ENCODE results near the gene COL6A3. TPM values are rescaled to one million over a fixed set of nuclear protein-coding genes. Genes with fewer than 3 reads are reported as not detected.

The COL6A3 gene
- total and polyA plus RNA-seq, 2 donors (not counting 1 experiment from before 2014, with no cell fraction given) = 0.01 to 0.10 TPM

GRCh38 chr2:237316339-237316738 is 97.6 kb downstream of the COL6A3 start:
- Histone ChIP-seq H2AFZ (ENCODE audit: insufficient read depth, low read depth, low read length, poor library complexity, severe bottlenecking) (no peak overlapping the region), H3K4me3 (ENCODE audit: control extremely low read depth in 1 of 5, extremely low read depth in 1 of 5, insufficient read depth in 1 of 5, low read depth in 2 of 5, low read length in 4 of 5) (no peak overlapping the region), H3K79me2 (ENCODE audit: control insufficient read depth, insufficient read depth, low read length) (no peaks in the 10 kb centered on the region), H3K9me3 (ENCODE audit: control extremely low read depth in 1 of 3, control insufficient read depth in 2 of 3, insufficient read depth in 1 of 3, low read length in 2 of 3) (no peaks in the 10 kb centered on the region), H3K4me1 (ENCODE audit: control insufficient read depth in 2 of 2, insufficient read depth in 2 of 2, low read length in 2 of 2) (no peaks in the 10 kb centered on the region), H3K27ac (ENCODE audit: low read length in 2 of 2) (no peak overlapping the region), H4K20me1 (ENCODE audit: control insufficient read depth, insufficient read depth, low read length, poor library complexity, severe bottlenecking) (no peaks in the 10 kb centered on the region), H3K36me3 (replicated peaks in 1 of 2; ENCODE audit: control extremely low read depth in 1 of 2, control insufficient read depth in 1 of 2, extremely low read depth in 1 of 2, insufficient read depth in 2 of 2, low read length in 1 of 2) (no peaks in the 10 kb centered on the region), H3K27me3 (replicated peaks in 1 of 4; ENCODE audit: control extremely low read depth in 1 of 4, control insufficient read depth in 3 of 4, insufficient read depth in 4 of 4, low read length in 3 of 4) (no peaks in the 10 kb centered on the region), H3K4me2 (replicated peaks; ENCODE audit: low read depth, low read length, poor library complexity, severe bottlenecking) (no peak overlapping the region), H3K9ac (ENCODE audit: low read length) (no peak overlapping the region)
- ATAC-seq (ENCODE audit: low read depth) = no peak
- ChIA-PET POLR2A (no interaction called here), CTCF (no interaction called here)
- DNase-seq = no peak
- WGBS (ENCODE audit: insufficient coverage) = no CpG with 5 or more reads among the region's 6 CpGs
- TF ChIP-seq CTCF (IDR thresholded peaks at IDR 0.05) = no peak
- no peak for TF ChIP-seq EZH2 (IDR thresholded peaks at IDR 0.05; ENCODE audit: borderline replicate concordance, insufficient read depth, low read depth, low read length, poor library complexity, severe bottlenecking)
- H3K27me3 Mint-ChIP-seq = peaks cover 25% of the 10 kb centered on the region
- H3K9me3 Mint-ChIP-seq (ENCODE audit: insufficient read depth) = no peaks in the 10 kb centered on the region
- H3K4me3 Mint-ChIP-seq = no peak overlapping the region
- intact Hi-C loops (cut with micrococcal nuclease) = no loop called here
- H3K4me1 Mint-ChIP-seq = no peaks in the 10 kb centered on the region
- H3K27ac Mint-ChIP-seq = no peak overlapping the region

GRCh38 chr2:237315829-237316225 is 98.1 kb downstream of the COL6A3 start:
- H3K79me2 ChIP-seq (ENCODE audit: control insufficient read depth, insufficient read depth, low read length) = no peaks in the 10 kb centered on the region
- no peaks in the 10 kb centered on the region for H3K4me1 ChIP-seq (ENCODE audit: control insufficient read depth in 2 of 2, insufficient read depth in 2 of 2, low read length in 2 of 2)
- H3K9me3 Mint-ChIP-seq (ENCODE audit: insufficient read depth) = no peaks in the 10 kb centered on the region
- DNase-seq = no peak
- H3K4me1 Mint-ChIP-seq = no peaks in the 10 kb centered on the region
- H3K27ac ChIP-seq (ENCODE audit: low read length in 2 of 2) = no peak overlapping the region
- H3K4me3 ChIP-seq (ENCODE audit: control extremely low read depth in 1 of 5, extremely low read depth in 1 of 5, insufficient read depth in 1 of 5, low read depth in 2 of 5, low read length in 4 of 5) = no peak overlapping the region
- peaks cover 0 to under 1% (median 0%) of the 10 kb centered on the region in 4 experiments for H3K27me3 ChIP-seq (replicated peaks in 1 of 4; ENCODE audit: control extremely low read depth in 1 of 4, control insufficient read depth in 3 of 4, insufficient read depth in 4 of 4, low read length in 3 of 4)
- no peak overlapping the region for H3K4me3 Mint-ChIP-seq
- POLR2A ChIA-PET = no interaction called here
- CTCF ChIA-PET = no interaction called here
- no peak for TF ChIP-seq CTCF (IDR thresholded peaks at IDR 0.05)
- no peak for TF ChIP-seq EZH2 (IDR thresholded peaks at IDR 0.05; ENCODE audit: borderline replicate concordance, insufficient read depth, low read depth, low read length, poor library complexity, severe bottlenecking)
- peaks cover 23% of the 10 kb centered on the region for H3K27me3 Mint-ChIP-seq
- H3K9ac ChIP-seq (ENCODE audit: low read length) = no peak overlapping the region
- no peak overlapping the region for H3K4me2 ChIP-seq (replicated peaks; ENCODE audit: low read depth, low read length, poor library complexity, severe bottlenecking)
- no peaks in the 10 kb centered on the region for H4K20me1 ChIP-seq (ENCODE audit: control insufficient read depth, insufficient read depth, low read length, poor library complexity, severe bottlenecking)
- no peak overlapping the region for H2AFZ ChIP-seq (ENCODE audit: insufficient read depth, low read depth, low read length, poor library complexity, severe bottlenecking)
- no peak overlapping the region for H3K27ac Mint-ChIP-seq
- no peak for ATAC-seq (ENCODE audit: low read depth)
- no peaks in the 10 kb centered on the region for H3K36me3 ChIP-seq (replicated peaks in 1 of 2; ENCODE audit: control extremely low read depth in 1 of 2, control insufficient read depth in 1 of 2, extremely low read depth in 1 of 2, insufficient read depth in 2 of 2, low read length in 1 of 2)
- H3K9me3 ChIP-seq (ENCODE audit: control extremely low read depth in 1 of 3, control insufficient read depth in 2 of 3, insufficient read depth in 1 of 3, low read length in 2 of 3) = no peaks in the 10 kb centered on the region
- intact Hi-C loops (cut with micrococcal nuclease) = no loop called here
- WGBS (ENCODE audit: insufficient coverage) = no CpG with 5 or more reads among the region's 6 CpGs
